SK-N-SH treated with all-trans-retinoic acid at 6 μM for 48 hours (cell line): Measurements from ENCODE around the gene POLG.

Experiments used
- ATAC-seq: fragments of 200-7000 bp; cut with Tn5 transposase; 3 replicates; pipeline ENCODE4 v1.9.1; 2020; ENCODE audit warnings: mild to moderate bottlenecking, moderate library complexity
- BACH2 ChIP-seq: fragments of 250-450 bp; sonication (Bioruptor Pico); IDR thresholded peaks from 2 replicates; pipeline ENCODE4 v1.9.0; 2021; ENCODE audit warnings: mild to moderate bottlenecking, borderline replicate concordance
- CREB5 ChIP-seq: fragments of 250-450 bp; sonication (Bioruptor Pico); IDR thresholded peaks from 2 replicates; pipeline ENCODE4 v1.5.1; 2020; ENCODE audit warnings: low read depth, mild to moderate bottlenecking, moderate library complexity
- ESRRG ChIP-seq: fragments of 250-450 bp; sonication (Bioruptor Pico); IDR thresholded peaks from 2 replicates; pipeline ENCODE4 v1.6.1; 2021; ENCODE audit warnings: mild to moderate bottlenecking
- GLIS3 ChIP-seq: fragments of 250-450 bp; sonication (Bioruptor Pico); IDR thresholded peaks from 2 replicates; pipeline ENCODE4 v1.5.0; 2020; ENCODE audit warnings: mild to moderate bottlenecking, moderate library complexity
- ISL1 ChIP-seq: fragments of 250-450 bp; sonication (Bioruptor Pico); IDR thresholded peaks from 2 replicates; pipeline ENCODE4 v2.1.2; 2022; ENCODE audit warnings: mild to moderate bottlenecking, moderate library complexity
- OSR1 ChIP-seq: fragments of 250-450 bp; sonication (Bioruptor Pico); IDR thresholded peaks from 2 replicates; pipeline ENCODE4 v1.8.0; 2022; ENCODE audit warnings: moderate library complexity, mild to moderate bottlenecking, inconsistent platforms
- PATZ1 ChIP-seq: fragments of 250-450 bp; sonication (Bioruptor Pico); IDR thresholded peaks from 2 replicates; pipeline ENCODE4 v1.8.0; 2020; ENCODE audit warnings: mild to moderate bottlenecking, moderate library complexity, borderline replicate concordance
- PPARA ChIP-seq: fragments of 250-450 bp; sonication (Bioruptor Pico); IDR thresholded peaks from 2 replicates; pipeline ENCODE4 v1.5.0; 2020; ENCODE audit warnings: mild to moderate bottlenecking, borderline replicate concordance
- RARB ChIP-seq: fragments of 250-450 bp; sonication (Bioruptor Pico); IDR thresholded peaks from 2 replicates; pipeline ENCODE4 v1.8.0; 2021; ENCODE audit warnings: mild to moderate bottlenecking, moderate library complexity
- SNAI2 ChIP-seq: fragments of 250-450 bp; sonication (Bioruptor Pico); IDR thresholded peaks from 2 replicates; pipeline ENCODE4 v1.5.0; 2020; ENCODE audit warnings: mild to moderate bottlenecking, moderate library complexity
- TCF4 ChIP-seq: fragments of 250-450 bp; sonication (Bioruptor Pico); IDR thresholded peaks from 2 replicates; pipeline ENCODE4 v1.8.0; 2021; ENCODE audit warnings: mild to moderate bottlenecking, moderate library complexity, borderline replicate concordance
- TOX ChIP-seq: fragments of 250-450 bp; sonication (Bioruptor Pico); IDR thresholded peaks from 2 replicates; pipeline ENCODE4 v1.8.0; 2021; ENCODE audit warnings: mild to moderate bottlenecking, moderate library complexity, borderline replicate concordance
- ZC3H10 ChIP-seq: fragments of 250-450 bp; sonication (Bioruptor Pico); IDR thresholded peaks from 2 replicates; pipeline ENCODE4 v1.5.1; 2021; ENCODE audit warnings: mild to moderate bottlenecking, moderate library complexity
- ZFP3 ChIP-seq: fragments of 250-450 bp; sonication (Bioruptor Pico); IDR thresholded peaks from 2 replicates; pipeline ENCODE4 v1.5.0; 2020; ENCODE audit warnings: mild to moderate bottlenecking, moderate library complexity
- ZFP30 ChIP-seq: fragments of 450-650 bp; formaldehyde crosslinking; IDR thresholded peaks from 2 replicates; pipeline ENCODE4 v1.5.0; 2022; ENCODE audit warnings: mild to moderate bottlenecking, moderate library complexity
- ZNF565 ChIP-seq: fragments of 450-650 bp; formaldehyde crosslinking; conservative IDR thresholded peaks from 2 replicates; pipeline ENCODE4 v1.5.0; 2020; ENCODE audit warnings: low read depth, mild to moderate bottlenecking, moderate library complexity
- ZNF70 ChIP-seq: fragments of 450-650 bp; formaldehyde crosslinking; IDR thresholded peaks from 2 replicates; pipeline ENCODE4 v1.5.0; 2020; ENCODE audit warnings: mild to moderate bottlenecking, moderate library complexity
- ZNF8 ChIP-seq: fragments of 450-650 bp; formaldehyde crosslinking; IDR thresholded peaks from 2 replicates; pipeline ENCODE4 v1.5.0; 2020; ENCODE audit warnings: mild to moderate bottlenecking, moderate library complexity
- TF ChIP-seq, protein P1 (sequence below): fragments of 250-450 bp; sonication (Bioruptor Pico); IDR thresholded peaks from 2 replicates; pipeline ENCODE4 v1.5.0; 2020; ENCODE audit warnings: mild to moderate bottlenecking, moderate library complexity
- TF ChIP-seq, protein P2 (sequence below): fragments of 250-450 bp; sonication (Bioruptor Pico); IDR thresholded peaks from 2 replicates; pipeline ENCODE4 v1.5.1; 2021; ENCODE audit warnings: mild to moderate bottlenecking, moderate library complexity

Gene POLG

GRCh38 chr15:89381331-89381730, 46.7 kb upstream of the POLG start:
- TF ChIP-seq CREB5 (CRISPR knock-in tag) = no peak
- TF ChIP-seq, protein P1, sequence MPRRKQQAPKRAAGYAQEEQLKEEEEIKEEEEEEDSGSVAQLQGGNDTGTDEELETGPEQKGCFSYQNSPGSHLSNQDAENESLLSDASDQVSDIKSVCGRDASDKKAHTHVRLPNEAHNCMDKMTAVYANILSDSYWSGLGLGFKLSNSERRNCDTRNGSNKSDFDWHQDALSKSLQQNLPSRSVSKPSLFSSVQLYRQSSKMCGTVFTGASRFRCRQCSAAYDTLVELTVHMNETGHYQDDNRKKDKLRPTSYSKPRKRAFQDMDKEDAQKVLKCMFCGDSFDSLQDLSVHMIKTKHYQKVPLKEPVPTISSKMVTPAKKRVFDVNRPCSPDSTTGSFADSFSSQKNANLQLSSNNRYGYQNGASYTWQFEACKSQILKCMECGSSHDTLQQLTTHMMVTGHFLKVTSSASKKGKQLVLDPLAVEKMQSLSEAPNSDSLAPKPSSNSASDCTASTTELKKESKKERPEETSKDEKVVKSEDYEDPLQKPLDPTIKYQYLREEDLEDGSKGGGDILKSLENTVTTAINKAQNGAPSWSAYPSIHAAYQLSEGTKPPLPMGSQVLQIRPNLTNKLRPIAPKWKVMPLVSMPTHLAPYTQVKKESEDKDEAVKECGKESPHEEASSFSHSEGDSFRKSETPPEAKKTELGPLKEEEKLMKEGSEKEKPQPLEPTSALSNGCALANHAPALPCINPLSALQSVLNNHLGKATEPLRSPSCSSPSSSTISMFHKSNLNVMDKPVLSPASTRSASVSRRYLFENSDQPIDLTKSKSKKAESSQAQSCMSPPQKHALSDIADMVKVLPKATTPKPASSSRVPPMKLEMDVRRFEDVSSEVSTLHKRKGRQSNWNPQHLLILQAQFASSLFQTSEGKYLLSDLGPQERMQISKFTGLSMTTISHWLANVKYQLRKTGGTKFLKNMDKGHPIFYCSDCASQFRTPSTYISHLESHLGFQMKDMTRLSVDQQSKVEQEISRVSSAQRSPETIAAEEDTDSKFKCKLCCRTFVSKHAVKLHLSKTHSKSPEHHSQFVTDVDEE = 0 out of 2 replicates have a peak, but pooled peaks have one; percentile 22
- no peak for TF ChIP-seq PPARA (CRISPR knock-in tag)
- no peak for TF ChIP-seq PATZ1 (CRISPR knock-in tag)
- TF ChIP-seq TCF4 (CRISPR knock-in tag) = no peak
- no peak for TF ChIP-seq GLIS3 (CRISPR knock-in tag)
- TF ChIP-seq ZNF565 (CRISPR knock-in tag) = no peak
- 0 out of 2 replicates have a peak, but pooled peaks have one; percentile 27 for TF ChIP-seq ZNF70 (CRISPR knock-in tag)
- no peak for ATAC-seq

GRCh38 chr15:89379818-89380217, 45.2 kb upstream of the POLG start:
- ATAC-seq = no peak
- TF ChIP-seq GLIS3 (CRISPR knock-in tag) (no peak), ESRRG (CRISPR knock-in tag) (no peak), ZNF70 (CRISPR knock-in tag) (no peak), ISL1 (CRISPR knock-in tag) (no peak), OSR1 (CRISPR knock-in tag) (no peak), ZNF565 (CRISPR knock-in tag) (no peak), RARB (no peak), TCF4 (CRISPR knock-in tag) (no peak), SNAI2 (CRISPR knock-in tag) (no peak), ZNF8 (no peak), ZFP30 (CRISPR knock-in tag) (no peak), CREB5 (CRISPR knock-in tag) (no peak), TOX (no peak), ZC3H10 (no peak)
- TF ChIP-seq, protein P1 = no peak

- ATAC-seq = no peak
- TF ChIP-seq ISL1 (CRISPR knock-in tag) (no peak), OSR1 (CRISPR knock-in tag) (no peak), ZNF70 (CRISPR knock-in tag) (no peak), ZFP3 (CRISPR knock-in tag) (no peak), SNAI2 (CRISPR knock-in tag) (no peak), ZNF8 (no peak), ZC3H10 (no peak), PATZ1 (CRISPR knock-in tag) (no peak), BACH2 (CRISPR knock-in tag) (no peak), ESRRG (CRISPR knock-in tag) (no peak), TOX (no peak)
- TF ChIP-seq, protein P1 = no peak
- TF ChIP-seq, protein P2, sequence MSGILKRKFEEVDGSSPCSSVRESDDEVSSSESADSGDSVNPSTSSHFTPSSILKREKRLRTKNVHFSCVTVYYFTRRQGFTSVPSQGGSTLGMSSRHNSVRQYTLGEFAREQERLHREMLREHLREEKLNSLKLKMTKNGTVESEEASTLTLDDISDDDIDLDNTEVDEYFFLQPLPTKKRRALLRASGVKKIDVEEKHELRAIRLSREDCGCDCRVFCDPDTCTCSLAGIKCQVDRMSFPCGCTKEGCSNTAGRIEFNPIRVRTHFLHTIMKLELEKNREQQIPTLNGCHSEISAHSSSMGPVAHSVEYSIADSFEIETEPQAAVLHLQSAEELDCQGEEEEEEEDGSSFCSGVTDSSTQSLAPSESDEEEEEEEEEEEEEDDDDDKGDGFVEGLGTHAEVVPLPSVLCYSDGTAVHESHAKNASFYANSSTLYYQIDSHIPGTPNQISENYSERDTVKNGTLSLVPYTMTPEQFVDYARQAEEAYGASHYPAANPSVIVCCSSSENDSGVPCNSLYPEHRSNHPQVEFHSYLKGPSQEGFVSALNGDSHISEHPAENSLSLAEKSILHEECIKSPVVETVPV = no peak
Measured at GRCh38 chr15:89379251-89379695, 44.6 kb upstream of the POLG start.
